Myocyte (in vitro differentiated cells): ENCODE measurements around the gene IL7R. TPM values are rescaled to one million over a fixed set of nuclear protein-coding genes. Genes with fewer than 3 reads are reported as not detected.

ENCODE experiments used
- DNase-seq: peaks from one replicate; pipeline ENCODE4 v3.0.0-alpha.2; 2012; ENCODE audit warnings: low read depth
- total RNA-seq: library from RNA; depleted of rRNA; stranded (reverse); fragments of >200 nt; gene quantifications from 2 replicates; pipeline ENCODE4 v1.2.3, GENCODE V29; 2014

Gene IL7R
- total RNA-seq, 1 donor from 2014 or later: 0.29 TPM

GRCh38 chr5:35903631-35904203 lies 47.0 kb downstream of the IL7R start:
- DNase-seq: no peak

GRCh38 chr5:35904443-35905132 lies 47.9 kb downstream of the IL7R start:
- no peak for DNase-seq

GRCh38 chr5:35908228-35908627 lies 51.5 kb downstream of the IL7R start:
- no peak for DNase-seq

GRCh38 chr5:35908814-35909213 lies 52.1 kb downstream of the IL7R start:
- no peak for DNase-seq

- DNase-seq: peak; percentile 38
Observed at GRCh38 chr5:35919191-35919590, 62.5 kb downstream of the IL7R start.

GRCh38 chr5:35920890-35921289 lies 64.2 kb downstream of the IL7R start:
- no peak for DNase-seq

- DNase-seq: no peak
Observed at GRCh38 chr5:35921930-35922329, 65.2 kb downstream of the IL7R start.

GRCh38 chr5:35922468-35922867 lies 65.8 kb downstream of the IL7R start:
- no peak for DNase-seq

- peak; percentile 22 for DNase-seq
Observed at GRCh38 chr5:35924122-35924949, 67.6 kb downstream of the IL7R start.

- peak; percentile 75 for DNase-seq
Observed at GRCh38 chr5:35924950-35925722, 68.4 kb downstream of the IL7R start.

- peak; percentile 69 for DNase-seq
Observed at GRCh38 chr5:35926389-35927051, 69.8 kb downstream of the IL7R start.

Other genes starting within 250 kb of the IL7R start
- 1.6 and 8.4 TPM in 2 replicates for gene SPEF2, start 239.0 kb upstream of the IL7R start, total RNA-seq
- gene CAPSL, start 81.7 kb downstream of the IL7R start, total RNA-seq: not detected in 2 replicates
- not detected in 2 replicates for gene UGT3A1, start 134.5 kb downstream of the IL7R start, total RNA-seq
- gene UGT3A2, start 210.0 kb downstream of the IL7R start, total RNA-seq: not detected in 2 replicates